Stimulated activated CD8-positive, alpha-beta memory T cell treated with anti-CD3 and anti-CD28 coated beads, Interleukin-4, amount 100 ng/mL, for 24 hours (primary cell): ENCODE results near the gene SPTLC3.

Experiments used
- DNase-seq: peaks from one replicate; pipeline ENCODE4 v3.0.0-alpha.2; 2020; ENCODE audit warnings: low read depth

The SPTLC3 gene

DNA sequence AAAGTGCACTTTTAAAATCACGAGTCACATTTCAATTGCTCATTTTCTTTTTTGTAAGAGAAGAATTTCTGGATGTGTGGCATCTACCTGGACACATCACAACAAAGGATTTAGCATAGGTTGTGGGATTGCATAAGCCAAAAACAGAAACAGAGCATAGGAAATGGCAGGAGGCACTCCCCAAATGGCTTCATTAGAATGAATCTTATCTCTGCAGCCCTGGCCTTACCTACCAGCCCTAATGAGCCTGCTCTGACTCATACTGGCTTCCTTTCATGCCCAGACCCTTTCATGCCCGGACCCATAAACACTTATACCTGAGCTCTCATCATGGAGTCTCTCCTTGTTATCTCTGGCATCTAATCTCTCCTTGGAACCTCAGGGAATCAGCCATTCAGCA, 23.9 kb upstream of the SPTLC3 start:
- DNase-seq = no peak

DNA sequence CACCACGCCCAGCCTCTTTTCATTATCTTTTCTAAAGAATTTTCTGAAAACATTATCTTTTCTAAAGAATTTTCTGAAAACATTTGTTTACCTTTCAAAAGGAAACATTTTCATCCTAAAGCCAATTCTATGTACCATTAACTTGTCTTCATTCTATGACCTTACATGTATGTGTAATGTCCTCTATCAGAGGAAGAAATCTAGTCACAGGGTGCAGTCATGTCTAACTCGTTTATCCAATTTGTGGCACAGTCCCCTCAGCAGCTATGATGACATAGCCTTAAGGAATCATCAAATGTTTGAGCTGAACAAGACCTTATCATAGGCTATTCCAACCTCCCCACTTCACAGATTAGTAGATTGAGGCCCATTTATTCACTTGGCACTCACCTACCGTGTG, 21.5 kb upstream of the SPTLC3 start:
- no peak for DNase-seq

DNA sequence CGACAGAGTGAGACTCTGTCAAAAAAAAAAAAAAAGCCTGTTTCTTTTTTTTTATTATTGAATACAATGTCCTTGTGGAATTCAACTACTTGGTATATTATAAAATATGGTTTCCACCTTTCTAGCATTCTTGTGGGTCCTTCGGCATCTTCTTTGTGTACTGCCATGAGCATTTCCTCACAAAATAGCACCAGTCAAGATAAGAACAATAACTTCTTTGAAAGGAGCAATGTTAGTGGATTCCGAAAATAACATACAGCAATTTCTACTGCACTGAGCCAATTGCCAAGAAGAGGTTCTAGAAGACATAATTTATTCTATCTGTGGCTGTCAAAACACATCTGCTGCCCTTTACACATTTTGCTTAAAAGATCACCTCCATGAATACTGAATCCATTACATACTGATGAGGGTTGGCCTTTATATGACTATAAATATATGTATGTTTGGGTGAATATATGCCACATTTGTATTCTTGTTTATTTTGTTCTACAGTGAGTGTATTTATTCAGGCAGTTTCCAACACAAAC, 19.1 kb upstream of the SPTLC3 start:
- no peak for DNase-seq

DNA sequence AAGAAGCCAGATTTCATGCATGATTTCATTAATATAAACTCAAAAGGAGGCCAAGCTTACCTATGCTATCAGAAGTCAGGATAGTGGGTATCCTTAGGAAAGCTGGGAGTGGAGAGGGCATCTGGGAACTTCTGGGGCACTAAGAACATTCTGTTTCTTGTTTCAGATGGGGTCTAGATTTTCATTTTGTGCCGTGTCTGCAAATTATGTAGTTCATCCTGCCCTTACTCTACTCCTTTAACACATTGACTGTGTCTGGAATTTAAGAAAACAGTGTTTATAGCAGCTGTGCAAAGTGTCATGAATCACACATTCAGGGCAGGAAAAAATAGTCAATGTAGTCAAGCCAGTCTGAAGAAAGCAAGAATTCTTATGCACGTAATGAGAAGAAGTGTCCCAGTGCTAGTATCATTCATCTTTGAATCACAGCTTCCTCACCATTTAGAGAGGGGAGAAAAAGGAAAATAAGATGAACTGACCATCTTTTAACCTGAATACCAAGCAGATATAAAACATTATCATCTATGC, 11.6 kb upstream of the SPTLC3 start:
- DNase-seq = no peak

DNA sequence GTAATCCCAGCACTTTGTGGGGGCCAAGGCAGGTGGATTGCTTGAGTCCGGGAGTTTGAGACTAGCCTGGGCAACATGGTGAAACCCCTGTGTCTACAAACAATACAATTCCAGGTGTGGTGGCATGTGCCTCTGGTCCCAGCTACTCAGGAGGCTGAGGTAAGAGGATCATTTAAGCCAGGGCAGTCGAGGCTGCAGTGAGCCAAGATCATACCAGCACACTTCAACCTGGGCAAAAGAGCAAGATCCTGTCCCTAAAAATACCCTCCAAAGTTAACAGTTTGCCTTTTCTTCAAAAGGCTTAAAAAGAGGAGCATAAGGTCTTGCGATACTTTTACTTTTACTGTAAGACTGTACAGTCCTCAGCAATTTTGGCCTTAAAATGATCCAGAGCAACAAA, 10.7 kb upstream of the SPTLC3 start:
- DNase-seq = no peak

DNA sequence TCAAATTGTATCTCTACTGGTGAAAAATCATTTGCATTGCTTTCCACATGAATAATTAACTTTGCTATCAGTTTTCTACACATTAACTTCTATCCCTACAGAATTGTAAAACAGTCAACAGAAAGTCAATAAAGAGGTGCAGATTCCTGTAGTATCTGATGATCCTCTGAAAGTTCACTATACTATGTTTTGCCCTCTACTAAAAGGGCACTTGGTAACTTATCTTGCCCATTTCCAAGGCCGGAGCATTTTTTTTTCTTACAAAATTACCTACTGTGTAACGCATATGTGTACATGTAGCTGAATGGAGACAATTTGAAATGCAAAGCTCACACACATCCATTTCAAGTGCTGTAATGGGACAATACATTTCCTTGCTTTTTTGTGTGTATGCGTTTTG, 9.6 kb upstream of the SPTLC3 start:
- DNase-seq = no peak

DNA sequence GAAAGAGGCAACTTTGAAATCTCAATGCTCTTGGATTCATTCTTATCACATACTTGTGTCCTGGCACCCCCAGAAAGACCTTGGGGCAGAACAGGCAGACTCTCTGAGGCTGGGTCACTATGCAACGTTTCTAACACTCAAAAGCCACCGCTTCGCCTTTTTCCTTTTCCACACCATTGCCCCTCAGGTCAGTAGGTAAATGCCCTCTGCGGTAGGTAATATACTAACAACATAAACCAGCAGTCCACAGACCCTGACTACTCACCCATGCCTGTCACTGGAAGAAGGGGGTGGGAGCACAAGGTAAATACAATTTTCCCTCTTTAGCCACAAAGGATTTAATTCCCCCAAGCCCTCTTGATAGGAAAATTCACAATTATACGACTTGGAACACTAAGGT, 6.5 kb upstream of the SPTLC3 start:
- no peak for DNase-seq

DNA sequence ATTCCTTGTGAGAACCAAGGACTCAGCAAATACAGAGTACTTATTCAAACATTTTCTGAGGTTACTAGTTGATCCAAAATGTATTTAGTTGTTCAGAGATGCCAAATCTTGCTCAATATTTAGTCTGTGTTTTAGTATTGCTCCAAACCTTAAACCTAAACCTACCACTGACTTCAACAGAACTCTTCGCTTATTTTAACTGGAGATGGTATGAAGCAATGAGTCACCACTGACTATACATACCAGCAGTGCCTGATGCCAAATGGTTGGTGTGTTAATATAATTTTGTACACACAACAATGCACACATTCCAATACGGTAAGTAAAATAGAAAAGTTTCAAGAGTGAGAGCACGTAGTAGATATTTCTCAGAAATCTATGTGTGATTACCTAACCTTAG, 1.9 kb upstream of the SPTLC3 start:
- no peak for DNase-seq

DNA sequence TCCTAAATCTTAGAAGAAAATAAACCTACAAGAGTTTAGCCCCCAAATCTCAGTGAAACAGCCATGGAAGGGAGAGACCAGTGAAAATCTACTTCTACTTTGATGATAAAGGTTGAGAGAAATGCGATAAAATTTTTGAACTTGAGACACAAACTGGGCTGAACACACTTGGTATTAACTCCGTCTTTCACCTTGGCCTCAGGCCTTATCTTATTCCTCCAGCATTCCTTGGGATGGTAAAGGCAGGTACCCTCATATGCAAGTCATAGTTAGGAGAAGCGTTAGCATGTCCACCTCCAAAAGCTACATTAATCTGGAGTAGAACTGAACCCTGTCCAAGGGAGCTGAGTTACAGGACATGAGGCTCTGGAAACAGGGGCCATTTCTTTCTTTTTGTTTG, 1.2 kb upstream of the SPTLC3 start:
- DNase-seq = no peak

DNA sequence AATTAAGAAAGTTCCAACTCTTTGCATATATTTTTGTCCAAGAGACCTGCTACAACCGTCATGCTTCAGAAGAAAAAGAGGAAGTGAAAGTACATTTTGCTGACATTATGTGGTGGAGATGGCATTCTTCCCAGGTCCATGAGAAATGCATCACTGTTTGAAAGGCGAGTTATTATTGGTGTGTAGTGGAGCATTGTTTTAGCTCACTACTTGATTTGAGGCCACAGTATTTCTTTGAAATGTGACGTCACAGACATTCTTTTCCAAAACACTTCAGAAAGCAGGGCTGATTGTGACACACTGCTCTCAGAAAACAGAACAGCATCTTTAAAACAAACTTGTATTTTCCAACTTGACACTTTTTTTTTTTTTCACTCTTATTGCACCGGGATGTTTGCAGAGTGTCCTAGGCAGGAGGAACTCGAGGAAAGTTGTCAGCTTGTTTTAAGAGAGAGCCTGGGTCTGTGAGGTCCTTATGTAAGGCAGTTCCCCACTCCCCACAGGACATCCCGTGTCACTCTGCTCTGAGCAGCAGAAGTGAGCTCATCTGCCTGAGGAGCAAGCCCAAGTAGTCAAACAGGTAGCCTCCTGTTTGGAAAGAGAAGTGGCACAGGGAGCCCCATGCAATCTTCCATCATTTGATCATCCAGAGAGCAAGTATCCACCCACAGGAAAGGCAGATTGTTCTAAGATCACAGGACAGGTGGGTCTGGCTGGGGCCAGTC, 1.1 kb downstream of the SPTLC3 start:
- DNase-seq = no peak

DNA sequence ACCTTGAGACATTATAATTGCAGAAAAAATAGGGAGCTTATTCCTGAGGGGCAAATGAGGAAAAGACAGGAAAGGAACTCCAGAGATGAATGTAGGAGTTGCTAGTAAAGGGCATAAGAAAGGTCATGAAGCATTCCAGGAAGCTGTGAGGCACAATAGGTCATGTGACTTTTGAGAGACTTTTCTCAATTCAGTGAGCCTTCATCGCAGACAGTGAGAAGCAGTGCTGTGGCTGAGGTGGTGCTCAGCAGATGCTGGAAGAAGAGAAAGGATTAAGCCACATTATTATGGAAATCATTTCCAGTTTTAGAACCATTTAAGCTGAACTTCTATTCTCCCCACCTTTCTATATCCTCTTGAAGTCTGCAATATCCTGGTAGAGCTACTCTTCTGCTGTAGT, 4.1 kb downstream of the SPTLC3 start:
- DNase-seq = no peak

DNA sequence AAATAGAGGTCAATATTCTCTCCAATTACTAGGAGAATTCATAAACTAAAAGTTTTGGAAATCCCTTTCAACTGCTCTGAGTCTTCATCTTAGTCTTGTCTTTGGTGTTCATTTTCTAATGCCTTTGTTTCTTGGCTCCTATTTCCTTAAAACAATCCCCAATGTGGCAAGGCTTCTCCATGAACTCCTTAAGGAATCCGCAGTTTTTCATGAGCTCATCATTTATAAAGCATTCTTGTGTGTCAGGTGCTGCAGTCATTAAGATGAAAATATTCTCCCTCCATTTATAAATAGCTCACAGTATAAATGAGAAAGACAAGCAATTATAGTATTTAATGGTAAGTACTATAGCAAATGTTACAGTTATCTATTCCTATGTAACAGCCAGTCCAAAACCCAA, 4.6 kb downstream of the SPTLC3 start:
- DNase-seq = no peak

DNA sequence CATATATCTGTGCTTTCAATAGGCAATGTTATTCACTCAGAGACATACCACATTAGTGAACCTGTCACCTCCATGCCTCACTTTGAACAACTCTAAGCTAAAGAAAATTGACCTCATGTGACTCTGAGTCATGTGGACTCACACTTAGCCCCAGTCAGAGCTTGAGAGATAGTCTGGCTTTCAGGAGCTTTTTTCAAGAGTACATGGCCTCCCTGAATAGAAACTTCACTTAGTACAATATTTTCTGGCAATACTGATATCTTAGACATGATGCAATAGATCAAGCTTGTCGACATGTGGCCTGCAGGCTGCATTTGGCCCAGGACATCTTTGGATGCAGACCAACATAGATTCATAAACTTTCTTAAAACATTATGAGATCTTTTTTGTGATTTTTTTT, 8.5 kb downstream of the SPTLC3 start:
- DNase-seq = no peak

DNA sequence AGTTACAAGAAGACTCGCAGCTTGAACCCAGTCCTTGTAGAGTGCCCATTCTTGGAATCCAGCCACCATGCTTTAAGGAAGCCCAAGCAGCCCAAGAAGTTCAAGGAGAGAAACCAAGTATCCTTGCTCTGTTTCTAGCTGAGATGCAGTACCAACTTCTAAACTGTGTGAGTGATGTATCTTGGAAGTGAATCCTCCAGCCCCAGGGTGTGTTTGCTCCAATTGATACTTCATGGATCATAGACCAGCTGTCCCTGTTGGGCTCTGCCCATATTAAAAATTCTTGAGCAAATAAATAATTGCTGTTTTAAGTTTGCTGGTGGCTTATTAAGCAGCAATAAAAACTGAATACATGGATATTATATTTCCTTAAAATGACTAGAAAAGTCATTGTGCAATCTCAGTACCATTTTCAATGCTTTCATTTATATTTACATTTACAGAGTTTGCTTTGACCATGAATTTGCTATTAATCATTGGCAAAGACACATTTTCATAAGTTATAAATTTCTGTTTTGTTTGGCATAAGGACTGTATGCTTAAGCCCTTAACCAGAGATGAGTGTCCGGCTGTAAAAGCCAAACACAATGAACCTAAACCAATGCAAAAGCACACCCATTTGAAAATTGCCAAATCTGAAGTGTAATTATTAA, 9.2 kb downstream of the SPTLC3 start:
- DNase-seq = no peak

DNA sequence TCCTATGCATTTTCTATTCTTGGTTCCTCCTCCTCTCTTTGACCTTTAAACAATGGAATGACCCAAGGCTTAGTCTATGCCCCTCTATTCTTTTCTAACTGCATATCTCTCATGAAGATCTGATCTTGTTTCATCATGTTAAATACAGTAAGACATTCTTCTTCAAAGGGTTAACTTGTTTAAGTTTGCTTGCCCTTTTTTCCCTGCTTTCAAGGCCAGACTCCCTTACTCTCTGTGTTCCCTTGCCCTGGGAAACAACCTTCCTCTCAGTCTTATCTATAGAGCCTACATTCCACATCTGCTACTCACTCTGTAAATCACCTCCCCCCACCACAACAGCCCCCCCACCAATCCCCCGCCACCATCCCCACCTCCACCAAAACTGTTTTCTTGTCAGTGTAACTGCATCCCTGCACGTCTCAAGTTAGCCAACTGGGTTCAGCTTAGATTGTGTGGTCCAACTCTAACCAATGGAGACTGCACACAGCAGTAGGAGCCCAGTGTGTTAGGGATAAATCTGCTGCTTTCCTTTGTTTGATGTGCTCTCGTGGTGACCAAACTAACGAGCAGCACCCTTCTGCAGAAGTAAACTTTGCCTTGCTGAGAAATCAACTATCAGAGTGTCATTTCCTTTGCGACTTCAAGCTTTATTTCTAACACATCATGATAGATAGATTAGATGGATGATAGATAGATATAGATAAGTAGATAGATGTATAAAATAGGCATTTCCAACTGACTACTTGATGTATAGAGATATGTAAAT, 12.6 kb downstream of the SPTLC3 start:
- DNase-seq = no peak

DNA sequence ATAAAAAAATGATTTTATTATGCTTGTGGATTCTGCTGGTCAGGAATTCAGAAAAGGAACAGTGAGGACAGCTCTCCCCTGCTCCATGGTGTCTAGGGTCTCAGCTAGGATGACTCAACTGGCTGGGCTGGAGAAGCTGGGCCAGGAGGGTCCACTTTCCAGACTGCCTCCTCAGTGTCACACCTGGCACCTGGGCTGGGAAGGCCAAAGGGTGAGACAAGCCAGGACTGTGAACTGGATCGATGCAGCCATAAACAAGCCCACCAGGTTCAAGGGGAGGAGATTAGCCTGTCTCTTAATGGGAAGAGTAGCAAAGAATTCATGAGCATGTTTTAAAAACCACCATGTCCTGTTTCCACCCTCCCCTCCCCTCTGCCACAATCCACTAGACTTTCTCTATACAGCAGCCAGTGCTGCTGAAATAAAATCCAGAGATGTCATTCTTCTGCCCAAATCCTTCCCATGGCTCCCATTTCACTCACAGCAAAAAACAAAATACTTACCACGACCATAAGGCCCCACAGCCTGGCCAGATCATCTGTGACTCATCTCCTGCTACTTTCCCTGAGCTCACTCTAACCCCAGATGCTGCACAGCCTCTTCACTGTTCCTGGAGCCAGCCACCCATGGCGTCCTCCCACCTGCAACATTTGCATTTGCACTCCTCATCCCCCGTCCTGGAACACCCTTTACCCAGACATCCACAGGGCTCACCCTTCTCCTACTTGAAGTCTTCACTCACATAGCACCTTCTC, 13.8 kb downstream of the SPTLC3 start:
- DNase-seq = no peak

DNA sequence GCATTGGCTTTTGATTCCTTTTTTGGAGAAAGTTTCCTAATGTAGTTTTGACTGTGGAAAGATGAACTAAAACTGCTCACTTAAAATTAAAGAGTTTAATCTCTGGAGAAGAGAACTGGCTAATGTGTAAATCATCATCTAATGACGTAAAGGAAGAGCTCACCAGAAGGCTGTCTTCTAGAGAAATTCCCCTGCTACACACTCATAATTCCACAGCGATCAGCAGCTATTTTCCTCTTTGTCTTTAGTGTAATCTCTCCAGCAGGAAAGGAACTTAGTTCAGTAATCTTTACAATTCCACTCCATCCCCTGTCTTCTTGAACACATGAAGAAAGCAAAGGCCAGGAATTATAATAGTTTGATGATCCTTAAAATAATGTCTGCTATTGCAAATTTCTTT, 15.8 kb downstream of the SPTLC3 start:
- no peak for DNase-seq

DNA sequence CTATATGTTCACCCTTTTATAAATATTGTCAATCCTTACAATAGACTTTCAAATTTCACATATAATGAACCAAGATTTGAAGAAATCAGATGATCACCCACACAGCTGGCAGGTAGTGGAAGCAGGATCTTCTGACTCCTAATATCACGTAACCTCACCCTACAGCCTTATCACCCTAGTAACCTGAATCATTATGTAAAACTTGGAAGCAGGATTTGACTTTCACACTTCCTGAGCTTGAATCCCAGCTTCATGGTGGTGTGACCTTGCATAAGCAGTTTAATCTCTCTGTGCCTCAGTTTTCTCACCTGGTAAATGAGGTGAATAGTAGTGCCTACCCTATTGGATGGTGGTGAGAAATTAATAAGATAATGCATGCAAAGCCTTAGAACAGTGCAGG, 16.4 kb downstream of the SPTLC3 start:
- no peak for DNase-seq

DNA sequence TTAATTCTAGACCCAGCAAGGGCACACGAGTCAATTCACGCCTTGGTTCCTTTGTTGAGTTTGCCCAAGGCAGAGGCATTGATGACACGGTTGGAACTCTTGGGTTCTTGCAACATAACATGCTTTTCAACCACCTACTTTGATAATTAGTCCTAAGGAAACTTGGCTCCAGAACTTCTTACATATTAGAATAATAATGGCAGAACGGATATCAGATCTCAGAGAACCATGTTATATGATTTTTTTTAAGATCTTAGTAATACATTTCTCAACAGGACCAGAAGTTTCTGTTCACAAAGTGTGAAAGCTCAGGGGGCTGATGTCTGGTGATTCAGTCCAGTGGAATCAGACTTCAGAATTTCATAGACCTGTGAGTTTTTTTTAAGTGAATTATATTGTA, 19.2 kb downstream of the SPTLC3 start:
- no peak for DNase-seq

DNA sequence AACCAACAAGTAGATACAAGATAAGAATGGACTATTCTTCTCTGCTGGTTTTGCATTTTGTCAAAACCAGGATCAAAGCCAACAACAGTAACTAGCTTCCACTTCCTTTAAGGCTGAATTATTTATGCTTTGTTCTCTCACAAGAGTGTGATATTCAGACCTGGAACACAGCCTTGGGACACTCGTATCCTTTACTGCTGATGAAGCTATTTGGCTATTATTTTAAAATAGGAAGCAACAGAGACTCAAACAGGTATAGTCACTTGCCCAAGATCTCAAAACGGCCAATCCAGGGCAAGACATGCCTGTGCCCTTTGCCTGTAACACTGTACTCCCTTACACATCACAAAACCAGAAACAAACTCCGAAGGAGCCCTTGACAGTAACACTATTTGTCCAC, 19.9 kb downstream of the SPTLC3 start:
- DNase-seq = no peak

DNA sequence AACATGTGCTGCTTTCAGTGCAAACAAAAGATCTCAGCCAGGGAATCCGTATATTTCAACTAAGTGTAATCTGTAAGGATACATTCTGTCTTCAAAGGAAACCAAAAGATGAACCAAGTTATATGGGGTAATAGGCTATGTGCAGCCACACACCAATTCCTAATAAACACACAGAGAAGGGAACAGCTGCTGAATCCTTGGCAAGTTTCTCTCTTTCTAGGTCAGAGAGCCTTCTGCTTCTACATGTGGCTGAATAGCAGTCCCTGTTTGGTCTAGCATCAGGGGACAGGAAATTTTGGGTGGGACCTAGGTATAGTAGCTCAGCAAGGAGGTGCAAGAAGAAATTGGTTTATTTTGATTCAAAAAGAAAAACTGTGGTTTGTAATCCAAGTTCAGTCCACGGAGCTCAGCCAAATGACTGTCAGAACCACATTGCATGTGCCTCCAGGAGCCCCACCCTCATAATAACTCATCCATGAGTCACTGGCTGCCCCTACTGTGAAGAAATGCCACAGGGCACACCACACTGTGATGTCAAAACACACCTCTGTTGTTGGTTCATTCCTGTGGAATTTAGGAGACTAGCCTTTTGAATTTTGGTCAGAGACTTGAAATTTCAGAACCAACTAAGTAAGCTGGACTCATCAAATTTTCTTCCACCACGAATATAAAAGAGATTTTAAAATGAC, 21.1 kb downstream of the SPTLC3 start:
- DNase-seq = no peak

DNA sequence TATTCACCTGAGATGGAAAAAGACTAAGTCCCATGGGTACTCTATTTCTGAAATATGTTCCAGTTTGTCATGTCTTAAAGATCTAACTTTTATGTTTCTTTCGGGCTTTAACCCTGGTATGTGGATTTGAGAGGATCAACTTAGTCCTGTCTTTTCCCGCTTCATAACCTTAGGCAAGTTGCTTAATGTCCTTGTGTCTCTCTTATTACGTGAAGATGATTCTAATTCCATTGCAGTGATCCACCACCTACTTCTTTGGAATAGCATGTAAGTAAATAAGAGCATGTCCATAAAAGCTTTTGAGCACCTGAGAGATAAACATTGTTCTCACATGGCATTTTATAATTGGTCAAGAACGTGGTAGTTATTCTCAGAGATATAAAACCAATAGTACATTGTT, 23.0 kb downstream of the SPTLC3 start:
- no peak for DNase-seq
